GM12878 (cell line): ENCODE measurements around the gene ARHGAP5.

ENCODE experiments used
- ATF3 ChIP-seq: IDR thresholded peaks from 2 replicates; pipeline ENCODE4 v1.6.1; 2011; ENCODE audit warnings: low read depth, mild to moderate bottlenecking, low read length, moderate library complexity, borderline replicate concordance; ENCODE audit errors: extremely low read depth
- CTCF ChIP-seq, 3 experiments: IDR thresholded peaks in 2 of 3; conservative IDR thresholded peaks in 1 of 3; 2 replicates each; pipeline ENCODE4 v1.5.1; 2011; ENCODE audit warnings: low read depth in 3 of 3, low read length in 3 of 3, mild to moderate bottlenecking in 3 of 3, control low read depth in 2 of 3, moderate library complexity in 2 of 3, inconsistent platforms in 1 of 3, mixed read lengths in 1 of 3; ENCODE audit not compliant: control insufficient read depth in 2 of 3, insufficient read depth in 1 of 3; ENCODE audit errors: extremely low read depth in 1 of 3
- EZH2 ChIP-seq: IDR thresholded peaks from 2 replicates; pipeline ENCODE4 v1.6.1; 2012; ENCODE audit warnings: low read depth, mild to moderate bottlenecking, control low read depth, inconsistent platforms, low read length, borderline replicate concordance; ENCODE audit not compliant: control insufficient read depth
- FOXK2 ChIP-seq: fragments of 450-650 bp; IDR thresholded peaks from 2 replicates; pipeline ENCODE4 v1.6.1; 2017; ENCODE audit warnings: mild to moderate bottlenecking, moderate library complexity
- POLR2A ChIP-seq: IDR thresholded peaks from 2 replicates; pipeline ENCODE4 v1.6.1; 2011; ENCODE audit warnings: low read depth, mild to moderate bottlenecking, low read length
- POU2F2 ChIP-seq: IDR thresholded peaks from 3 replicates; pipeline ENCODE4 v1.6.1; 2011; ENCODE audit warnings: low read depth, mild to moderate bottlenecking, low read length, borderline replicate concordance
- RAD21 ChIP-seq: IDR thresholded peaks from 2 replicates; pipeline ENCODE4 v1.6.1; 2011; ENCODE audit warnings: mild to moderate bottlenecking, low read depth, low read length, moderate library complexity; ENCODE audit not compliant: insufficient read depth
- TAF1 ChIP-seq: IDR thresholded peaks from 2 replicates; pipeline ENCODE4 v1.6.1; 2011; ENCODE audit warnings: mild to moderate bottlenecking, low read depth, low read length, borderline replicate concordance
- YY1 ChIP-seq: IDR thresholded peaks from 2 replicates; pipeline ENCODE4 v1.6.1; 2011; ENCODE audit warnings: low read depth, mild to moderate bottlenecking, low read length
- ZBTB4 ChIP-seq: fragments of 450-650 bp; formaldehyde crosslinking; IDR thresholded peaks from 2 replicates; pipeline ENCODE4 v1.4.0; 2022; ENCODE audit warnings: mild to moderate bottlenecking, moderate library complexity
- ZNF384 ChIP-seq: IDR thresholded peaks from 2 replicates; pipeline ENCODE4 v1.6.1; 2012; ENCODE audit warnings: low read depth, mild to moderate bottlenecking, low read length, improper control_type of control experiment, borderline replicate concordance

- TF ChIP-seq FOXK2 (0 out of 2 replicates have a peak, but pooled peaks have one; percentile 13), ZBTB4 (CRISPR knock-in tag) (no peak), CTCF (IDR thresholded peaks at IDR 0.05 in 2 of 3, conservative IDR thresholded peaks at IDR 0.05 in 1 of 3; ENCODE audit: control insufficient read depth in 2 of 3, extremely low read depth in 1 of 3, insufficient read depth in 1 of 3, low read depth in 3 of 3, low read length in 3 of 3) (no peak), POLR2A (no peak), EZH2 (no peak), TAF1 (no peak), POU2F2 (no peak), ATF3 (no peak), RAD21 (no peak), ZNF384 (no peak), YY1 (no peak)
Observed at GRCh38 chr14:32085845-32086383, 8.8 kb downstream of the ARHGAP5 start.
